ENCODE results near the gene CCDC152. TPM values are rescaled to one million over a fixed set of nuclear protein-coding genes. Genes with fewer than 3 reads are reported as not detected.

Gene CCDC152
- total and polyA plus RNA-seq, 2 of the 13 experiments (the other 11 are each of a cell fraction or from before 2014, with no cell fraction given) = 0.20 to 0.36 TPM

- H3K27ac ChIP-seq (ENCODE audit: extremely low read length, insufficient read depth, low read length) = no peak overlapping the region
- FAIRE-seq (no peak), DNase-seq (ENCODE audit: low spot score) (no peak)
- TF ChIP-seq ZNF749 (CRISPR knock-in tag; IDR thresholded peaks at IDR 0.05; ENCODE audit: borderline replicate concordance) (no peak), ZNF605 (CRISPR knock-in tag; IDR thresholded peaks at IDR 0.05) (no peak), ZNF670 (CRISPR knock-in tag; IDR thresholded peaks at IDR 0.05; ENCODE audit: borderline replicate concordance) (no peak), KDM5B (CRISPR knock-in tag; IDR thresholded peaks at IDR 0.05; ENCODE audit: borderline replicate concordance) (no peak), ZNF557 (CRISPR knock-in tag; IDR thresholded peaks at IDR 0.05) (no peak), PHF21A (CRISPR knock-in tag; IDR thresholded peaks at IDR 0.05) (no peak), MTA3 (CRISPR knock-in tag; IDR thresholded peaks at IDR 0.05) (no peak), MXD4 (CRISPR knock-in tag; IDR thresholded peaks at IDR 0.05) (no peak), ZNF530 (CRISPR knock-in tag; IDR thresholded peaks at IDR 0.05; ENCODE audit: low read depth) (no peak), GABPA (IDR thresholded peaks at IDR 0.05; ENCODE audit: low read depth, low read length) (no peak), GABPA (CRISPR knock-in tag; IDR thresholded peaks at IDR 0.05; ENCODE audit: low read depth) (no peak), MZF1 (CRISPR knock-in tag; IDR thresholded peaks at IDR 0.05; ENCODE audit: borderline replicate concordance) (no peak), HOXD1 (CRISPR knock-in tag; IDR thresholded peaks at IDR 0.05) (no peak), ZNF543 (CRISPR knock-in tag; IDR thresholded peaks at IDR 0.05) (no peak), ZNF253 (CRISPR knock-in tag; IDR thresholded peaks at IDR 0.05; ENCODE audit: borderline replicate concordance) (no peak), SNAPC4 (CRISPR knock-in tag; IDR thresholded peaks at IDR 0.05) (no peak)
Observed at GRCh38 chr5:42784132-42784531, 27.5 kb downstream of the CCDC152 start.

More at GRCh38 chr5:42784132-42784531, 27.5 kb downstream of the CCDC152 start:
- no peaks in the 10 kb centered on the region for H3K4me1 ChIP-seq (ENCODE audit: insufficient read depth, low read length)
- POLR2A ChIA-PET = no interaction called here
- in situ Hi-C loops (cut with HindIII; ENCODE audit: extremely low pct_ligation_motif_present, low pct_unique_long_range_greater_than_20kb) = no loop called here
- CTCF ChIA-PET (ENCODE audit: low intra/inter-chr PET ratio, low total read pairs) = no interaction called here
- intact Hi-C loops (cut with micrococcal nuclease; ENCODE audit: unreplicated experiment) = no loop called here
- H3K9me3 ChIP-seq (ENCODE audit: low read length) = peaks cover 19% of the 10 kb centered on the region
- H3K36me3 ChIP-seq (replicated peaks in 1 of 2; ENCODE audit: control insufficient read depth in 1 of 2, insufficient read depth in 2 of 2, low read length in 2 of 2) = no peaks in the 10 kb centered on the region
- H3K79me2 ChIP-seq (ENCODE audit: insufficient read depth, low read length) = no peaks in the 10 kb centered on the region
- no peaks in the 10 kb centered on the region for H4K20me1 ChIP-seq (ENCODE audit: insufficient read depth, low read length)
- ATAC-seq = no peak
- no peak overlapping the region for H3K4me2 ChIP-seq (ENCODE audit: low read depth, low read length)
- 35% methylated on average over 1 of the region's 1 CpG for WGBS (ENCODE audit: low lambda C conversion rate)
- no peak overlapping the region for H3K9ac ChIP-seq (ENCODE audit: insufficient read depth, low read depth, low read length)
- BruUV-seq (replicated peaks) = no TSS peak
- H3K4me3 ChIP-seq (replicated peaks in 1 of 3; ENCODE audit: insufficient read depth in 1 of 3, low read depth in 2 of 3, low read length in 3 of 3) = no peak overlapping the region
- no peak overlapping the region for H2AFZ ChIP-seq (ENCODE audit: low read length)
- no peaks in the 10 kb centered on the region; a peak in 2 of 5 replicates for H3K27me3 ChIP-seq (ENCODE audit: control insufficient read depth in 1 of 2, insufficient read depth in 2 of 2, low read length in 2 of 2)

All from HepG2 (cell line).